ENCODE measurements around the gene DYNC1I1. TPM values are rescaled to one million over a fixed set of nuclear protein-coding genes. Genes with fewer than 3 reads are reported as not detected.

The DYNC1I1 gene
- total RNA-seq, 1 donor from 2014 or later, result 1.1 TPM

Other genes starting within 250 kb of the DYNC1I1 start
- 34.8 TPM for gene PDK4, start 176.0 kb upstream of the DYNC1I1 start, total RNA-seq

All from skin of body (tissue), 1 donor.